IMR-90 (cell line): ENCODE results near the gene ADRA2B. TPM values are rescaled to one million over a fixed set of nuclear protein-coding genes. Genes with fewer than 3 reads are reported as not detected.

ENCODE experiments used
- ATAC-seq: fragments of 200-7000 bp; cut with Tn5 transposase; 2 replicates; pipeline ENCODE4 v1.9.1; 2020; ENCODE audit warnings: low read depth, mild to moderate bottlenecking, moderate library complexity
- BruUV-seq: library from RNA; stranded (reverse); fragments of 400-500 nt; replicated peaks from 2 replicates; lab custom pipeline; 2021; lab: Mats Ljungman, UMichigan
- CTCF ChIA-PET: fragments of 300-600 bp; formaldehyde crosslinking; extraction: SDS; loops from one replicate; lab custom pipeline; 2021; ENCODE audit warnings: antibody characterized with exemption; lab: Yijun Ruan, JAX
- POLR2A ChIA-PET: fragments of 300-600 bp; sonication (Branson Sonifier 250); formaldehyde crosslinking; loops from one replicate; lab custom pipeline; 2022; ENCODE audit warnings: antibody characterized with exemption; ENCODE audit not compliant: unreplicated experiment; lab: Charles Lee
- DNase-seq: peaks from one replicate; pipeline ENCODE4 v3.0.0; 2013
- H2AFZ ChIP-seq: replicated peaks from 2 replicates; pipeline ENCODE3; 2013; ENCODE audit warnings: low read length, mild to moderate bottlenecking; ENCODE audit not compliant: poor library complexity
- H2AK5ac ChIP-seq: 2 replicates; pipeline ENCODE4 v1.6.1; 2013; ENCODE audit warnings: low read depth, low read length, inconsistent platforms
- H2AK9ac ChIP-seq: replicated peaks from 2 replicates; pipeline ENCODE3; 2013; ENCODE audit warnings: mild to moderate bottlenecking, low read depth, low read length, moderate library complexity; ENCODE audit not compliant: poor library complexity
- H2BK120ac ChIP-seq: 2 replicates; pipeline ENCODE4 v1.6.1; 2013; ENCODE audit warnings: low read depth, low read length, inconsistent platforms
- H2BK15ac ChIP-seq: 3 replicates; pipeline ENCODE4 v1.6.1; 2013; ENCODE audit warnings: low read depth, low read length, inconsistent platforms
- H2BK20ac ChIP-seq: 2 replicates; pipeline ENCODE4 v1.6.1; 2013; ENCODE audit warnings: low read depth, mild to moderate bottlenecking, inconsistent platforms, low read length, moderate library complexity
- H2BK5ac ChIP-seq: 2 replicates; pipeline ENCODE4 v1.6.1; 2013; ENCODE audit warnings: mild to moderate bottlenecking, low read depth, low read length, inconsistent platforms; ENCODE audit not compliant: poor library complexity, severe bottlenecking
- H3K14ac ChIP-seq: replicated peaks from 2 replicates; pipeline ENCODE4 v1.6.1; 2013; ENCODE audit warnings: low read depth, low read length, inconsistent platforms
- H3K18ac ChIP-seq: 2 replicates; pipeline ENCODE4 v1.6.1; 2013; ENCODE audit warnings: low read depth, low read length, control low read depth
- H3K23ac ChIP-seq: 2 replicates; pipeline ENCODE4 v1.6.1; 2013; ENCODE audit warnings: low read depth, low read length, inconsistent platforms
- H3K27ac ChIP-seq: 2 replicates; pipeline ENCODE4 v1.5.1; 2013; ENCODE audit warnings: mild to moderate bottlenecking, control low read depth, low read length; ENCODE audit not compliant: insufficient read depth
- H3K27me3 ChIP-seq: 2 replicates; pipeline ENCODE4 v1.6.1; 2013; ENCODE audit warnings: low read length; ENCODE audit not compliant: control insufficient read depth, insufficient read depth
- H3K36me3 ChIP-seq: 2 replicates; pipeline ENCODE4 v1.6.1; 2013; ENCODE audit warnings: low read length, mixed read lengths; ENCODE audit not compliant: control insufficient read depth, insufficient read depth
- H3K4ac ChIP-seq: 2 replicates; pipeline ENCODE4 v1.6.1; 2013; ENCODE audit warnings: low read depth, low read length, inconsistent platforms
- H3K4me1 ChIP-seq: 2 replicates; pipeline ENCODE4 v1.6.1; 2013; ENCODE audit warnings: low read length, mixed read lengths; ENCODE audit not compliant: control insufficient read depth, insufficient read depth
- H3K4me2 ChIP-seq: 2 replicates; pipeline ENCODE4 v1.6.1; 2013; ENCODE audit warnings: low read depth, mild to moderate bottlenecking, control low read depth, low read length, moderate library complexity
- H3K4me3 ChIP-seq: 2 replicates; pipeline ENCODE4 v1.5.1; 2013; ENCODE audit warnings: low read depth, mild to moderate bottlenecking, control low read depth, low read length, moderate library complexity; ENCODE audit not compliant: insufficient read depth
- H3K56ac ChIP-seq: 2 replicates; pipeline ENCODE4 v1.6.1; 2013; ENCODE audit warnings: low read length, inconsistent platforms; ENCODE audit not compliant: insufficient read depth; ENCODE audit errors: extremely low read depth
- H3K79me1 ChIP-seq, 2 experiments: 2 replicates each; pipeline ENCODE4 v1.6.1; 2013; ENCODE audit warnings: low read length in 2 of 2, inconsistent platforms in 1 of 2, low read depth in 1 of 2
- H3K9ac ChIP-seq: 2 replicates; pipeline ENCODE4 v1.6.1; 2013; ENCODE audit warnings: low read depth, low read length, control low read depth
- H3K9me1 ChIP-seq: 2 replicates; pipeline ENCODE4 v1.6.1; 2013; ENCODE audit warnings: low read length, inconsistent platforms; ENCODE audit not compliant: insufficient read depth
- H3K9me3 ChIP-seq: 2 replicates; pipeline ENCODE4 v1.6.1; 2013; ENCODE audit warnings: low read length; ENCODE audit not compliant: control insufficient read depth, insufficient read depth
- H4K20me1 ChIP-seq: 2 replicates; pipeline ENCODE4 v1.6.1; 2013; ENCODE audit warnings: low read length, inconsistent platforms; ENCODE audit not compliant: insufficient read depth
- H4K5ac ChIP-seq: 2 replicates; pipeline ENCODE4 v1.6.1; 2013; ENCODE audit warnings: mild to moderate bottlenecking, low read depth, low read length, control low read depth
- H4K8ac ChIP-seq, 2 experiments: 2 replicates each; pipeline ENCODE4 v1.6.1; 2013; ENCODE audit warnings: low read depth in 2 of 2, low read length in 2 of 2, control low read depth in 1 of 2, inconsistent platforms in 1 of 2
- H4K91ac ChIP-seq: 2 replicates; pipeline ENCODE4 v1.6.1; 2013; ENCODE audit warnings: low read depth, low read length, inconsistent platforms; ENCODE audit not compliant: insufficient read depth
- BHLHE40 ChIP-seq: fragments of 150-350 bp; IDR thresholded peaks from 2 replicates; pipeline ENCODE4 v1.6.1; 2016; ENCODE audit warnings: mild to moderate bottlenecking, low read depth, low read length
- CHD1 ChIP-seq: IDR thresholded peaks from 2 replicates; pipeline ENCODE4 v1.6.1; 2012; ENCODE audit warnings: low read depth, low read length, improper control_type of control experiment
- ELK1 ChIP-seq: fragments of 150-350 bp; IDR thresholded peaks from 2 replicates; pipeline ENCODE4 v1.6.1; 2016; ENCODE audit warnings: low read depth, mild to moderate bottlenecking, low read length, moderate library complexity, borderline replicate concordance
- POLR2A ChIP-seq: IDR thresholded peaks from 2 replicates; pipeline ENCODE4 v1.6.1; 2012; ENCODE audit warnings: mild to moderate bottlenecking, low read depth, low read length
- RAD21 ChIP-seq: IDR thresholded peaks from 2 replicates; pipeline ENCODE4 v1.6.1; 2012; ENCODE audit warnings: low read length, improper control_type of control experiment
- USF2 ChIP-seq: fragments of 150-350 bp; IDR thresholded peaks from 2 replicates; pipeline ENCODE4 v1.6.1; 2017; ENCODE audit warnings: mild to moderate bottlenecking, antibody characterized with exemption, low read length, low read depth
- WGBS, 2 experiments: methylation state at CpG; one replicate each; pipeline versions ENCODE4 v1.1.5 to v1.1.7; 2013; ENCODE audit warnings: missing lambda C conversion rate in 2 of 2; ENCODE audit not compliant: insufficient read length in 1 of 2; ENCODE audit errors: extremely low coverage in 2 of 2; 5-methylcytosine and 5-hydroxymethylcytosine counted together
- dilution Hi-C: fragments of 300-500 bp; cut with HindIII; formaldehyde crosslinking; loops from one replicate; pipeline ENCODE4 v1.14.3; 2018; ENCODE audit warnings: low sequenced_read_pairs; ENCODE audit not compliant: unreplicated experiment
- in situ Hi-C: fragments of 300-500 bp; cut with MboI; formaldehyde crosslinking; loops from 3 replicates; pipeline ENCODE4 v1.14.3; 2019; ENCODE audit warnings: low sequenced_read_pairs, inconsistent platforms, mixed read lengths
- intact Hi-C: fragments of 100-400 bp; cut with micrococcal nuclease; formaldehyde crosslinking; loops from 2 replicates; pipeline ENCODE4 v1.10.0; 2022
- polyA plus RNA-seq, 3 experiments: library from polyadenylated mRNA; depleted of rRNA; stranded (reverse); fragments of >200 nt; gene quantifications; 2 replicates each; pipeline ENCODE4 v1.2.3, GENCODE V29; 2012; ENCODE audit warnings: low replicate concordance in 1 of 3
- total RNA-seq: library from RNA; depleted of rRNA; stranded (reverse); fragments of >200 nt; gene quantifications from 2 replicates; pipeline ENCODE4 v1.2.3, GENCODE V29; 2012

Gene ADRA2B
- total and polyA plus RNA-seq, 2 of the 4 experiments (the other 2 are of a cell fraction) = not detected

- H2AFZ ChIP-seq = peak overlapping the region; percentile 48
- H3K9ac ChIP-seq = no peak overlapping the region
- ATAC-seq (no peak), DNase-seq (no peak)
- ChIA-PET POLR2A (no interaction called here), CTCF (interaction anchor here (1.5 kb wide), 1 partner anchor 14 kb away, joined by 5 read pairs; no protein-coding TSS in a partner anchor)
- H4K8ac ChIP-seq = no peak overlapping the region
- TF ChIP-seq RAD21 = no peak
- no peak for TF ChIP-seq CHD1
- TF ChIP-seq ELK1 = no peak
- TF ChIP-seq POLR2A = no peak
- peak; percentile 40; the same call in 1 of the 2 replicates for TF ChIP-seq USF2
- TF ChIP-seq BHLHE40 = 0 out of 2 replicates have a peak, but pooled peaks have one; percentile 24
- H3K4me1 ChIP-seq = no peaks in the 10 kb centered on the region
- H2BK120ac ChIP-seq = no peak overlapping the region
- intact Hi-C loops = no loop called here
- no peaks in the 10 kb centered on the region for H3K9me1 ChIP-seq
- H3K36me3 ChIP-seq = no peaks in the 10 kb centered on the region
- no peak overlapping the region for H2AK5ac ChIP-seq
- H3K4me2 ChIP-seq = no peak overlapping the region
- BruUV-seq = no TSS peak
- H3K27ac ChIP-seq = no peak overlapping the region
- H3K23ac ChIP-seq = no peak overlapping the region
- no peak overlapping the region for H3K14ac ChIP-seq
- H3K79me1 ChIP-seq = no peaks in the 10 kb centered on the region
- peak overlapping the region; percentile 42 for H2AK9ac ChIP-seq
- no peak overlapping the region for H3K56ac ChIP-seq
- H2BK20ac ChIP-seq = no peak overlapping the region
- H4K5ac ChIP-seq = no peak overlapping the region
- 69% methylated on average over 3 of the region's 10 CpGs; no CpG with 5 or more reads in 1 of the 2 experiments for WGBS, 2 experiments
- H3K18ac ChIP-seq = no peak overlapping the region
- H3K4me3 ChIP-seq = no peak overlapping the region
- peaks cover 56% of the 10 kb centered on the region for H3K27me3 ChIP-seq
- no peaks in the 10 kb centered on the region; the same call in 1 of the 2 replicates for H4K20me1 ChIP-seq
- in situ Hi-C loops = loop anchor here (10.0 kb wide), 1 partner anchor 134 kb away; the partner anchor contains the start of genes CIAO1 and TMEM127
- no peaks in the 10 kb centered on the region for H3K9me3 ChIP-seq
- H2BK5ac ChIP-seq = no peak overlapping the region
- H2BK15ac ChIP-seq = no peak overlapping the region
- dilution Hi-C loops = no loop called here
- H3K4ac ChIP-seq = no peak overlapping the region
- no peak overlapping the region for H4K91ac ChIP-seq
Measured at GRCh38 chr2:96131152-96131812, 14.9 kb upstream of the ADRA2B start.
